Common myeloid progenitor, CD34-positive (primary cell): Measurements from ENCODE around the gene TRIM63.

Source experiments
- CTCF ChIA-PET: fragments of 350-600 bp; sonication (Branson Sonifier 250); formaldehyde crosslinking; loops from one replicate; lab custom pipeline; 2021; ENCODE audit warnings: antibody characterized with exemption; lab: Charles Lee
- POLR2A ChIA-PET: fragments of 350-600 bp; sonication (Branson Sonifier 250); formaldehyde crosslinking; loops from one replicate; lab custom pipeline; 2021; ENCODE audit warnings: antibody characterized with exemption; lab: Charles Lee
- DNase-seq, 3 donors: peaks; one replicate each; pipeline versions ENCODE4 v3.0.0 to v3.0.0-alpha.2; 2013
- H3K27ac ChIP-seq, 2 experiments: 1 replicate in 1 of 2; 2 replicates in 1 of 2; pipeline ENCODE4 v1.7.0; 2013; ENCODE audit warnings: inconsistent platforms in 2 of 2, low read length in 2 of 2, mild to moderate bottlenecking in 2 of 2, low read depth in 1 of 2, moderate library complexity in 1 of 2; ENCODE audit not compliant: severe bottlenecking in 2 of 2, insufficient read depth in 1 of 2, poor library complexity in 1 of 2
- H3K27me3 ChIP-seq, 5 experiments: replicated peaks in 2 of 5; 1 replicate in 3 of 5; 2 replicates in 2 of 5; pipeline versions ENCODE4 v1.6.1 to v1.7.0; 2013; ENCODE audit warnings: low read length in 4 of 5, mild to moderate bottlenecking in 2 of 5, moderate library complexity in 2 of 5, inconsistent platforms in 1 of 5; ENCODE audit not compliant: insufficient read depth in 5 of 5, control insufficient read depth in 4 of 5
- H3K36me3 ChIP-seq, 4 experiments: 1 replicate in 2 of 4; 2 replicates in 2 of 4; pipeline versions ENCODE4 v1.6.1 to v1.7.0; 2013; ENCODE audit warnings: low read length in 3 of 4, control low read depth in 1 of 4, mild to moderate bottlenecking in 1 of 4; ENCODE audit not compliant: control insufficient read depth in 4 of 4, insufficient read depth in 4 of 4
- H3K4me1 ChIP-seq, 4 experiments: 1 replicate in 3 of 4; 2 replicates in 1 of 4; pipeline versions ENCODE4 v1.6.1 to v1.7.1; 2013; ENCODE audit warnings: low read length in 3 of 4, mild to moderate bottlenecking in 3 of 4, control low read depth in 1 of 4, inconsistent platforms in 1 of 4, moderate library complexity in 1 of 4; ENCODE audit not compliant: control insufficient read depth in 4 of 4, insufficient read depth in 4 of 4; ENCODE audit errors: control extremely low read depth in 1 of 4
- H3K4me3 ChIP-seq, 7 experiments: 1 replicate in 4 of 7; 2 replicates in 3 of 7; pipeline versions ENCODE4 v1.5.1 to v1.7.0; 2013; ENCODE audit warnings: mild to moderate bottlenecking in 7 of 7, low read length in 6 of 7, moderate library complexity in 6 of 7, inconsistent platforms in 2 of 7, low read depth in 2 of 7, control low read depth in 1 of 7; ENCODE audit not compliant: insufficient read depth in 4 of 7, control insufficient read depth in 1 of 7; ENCODE audit errors: extremely low read depth in 1 of 7
- H3K9me3 ChIP-seq, 5 experiments: 1 replicate in 4 of 5; 2 replicates in 1 of 5; pipeline versions ENCODE4 v1.6.1 to v1.7.1; 2013; ENCODE audit warnings: low read length in 4 of 5, mild to moderate bottlenecking in 2 of 5, inconsistent platforms in 1 of 5, low read depth in 1 of 5, moderate library complexity in 1 of 5; ENCODE audit not compliant: control insufficient read depth in 4 of 5, insufficient read depth in 2 of 5; ENCODE audit errors: control extremely low read depth in 1 of 5
- WGBS: methylation state at CpG from one replicate; pipeline ENCODE4 v1.1.5; 2013; ENCODE audit not compliant: insufficient coverage; 5-methylcytosine and 5-hydroxymethylcytosine counted together

Gene TRIM63

DNA sequence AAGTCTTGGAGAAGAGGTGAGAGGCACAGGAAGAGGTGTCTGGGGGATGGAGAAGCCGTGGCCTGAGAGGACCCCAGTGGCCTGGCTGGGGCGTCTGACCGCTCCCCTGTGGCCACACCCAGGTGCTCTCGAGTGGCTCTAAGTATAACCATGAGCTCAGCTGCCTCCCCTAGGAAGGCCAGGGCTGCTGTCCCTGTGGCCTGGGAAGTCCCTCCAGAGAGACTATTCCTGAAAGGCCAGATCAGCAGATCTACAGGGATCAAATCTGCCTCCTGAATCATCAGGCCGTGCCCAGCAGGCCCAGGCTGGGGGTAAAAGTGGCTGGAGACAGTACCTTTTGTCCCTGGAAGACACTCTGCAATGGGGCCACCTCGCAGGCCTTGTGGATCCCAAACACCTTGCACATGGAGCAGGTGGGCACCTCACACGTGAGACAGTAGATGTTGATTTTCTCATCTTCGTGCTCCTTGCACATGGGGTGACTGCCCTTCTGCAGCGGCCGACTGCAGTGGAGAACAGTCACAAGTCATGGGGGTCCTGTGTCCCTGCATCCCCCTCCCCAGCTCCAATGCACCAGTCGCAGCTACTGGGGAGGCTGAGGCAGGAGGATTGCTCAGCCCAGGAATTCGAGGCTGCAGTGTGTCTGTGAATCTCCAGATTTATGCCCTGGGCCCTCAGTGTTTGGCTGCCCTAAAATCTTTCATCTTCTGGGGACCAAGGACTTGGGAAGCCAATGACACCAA lies 6.4 kb downstream of the TRIM63 start:
- Histone ChIP-seq H3K27ac (no peak overlapping the region), H3K4me3 (no peak overlapping the region), H3K4me1 (no peaks in the 10 kb centered on the region), H3K27me3 (peaks cover 0 to 9% (median 2%) of the 10 kb centered on the region in 5 experiments), H3K36me3 (no peaks in the 10 kb centered on the region), H3K9me3 (no peaks in the 10 kb centered on the region)
- POLR2A ChIA-PET = no interaction called here
- CTCF ChIA-PET = interaction anchor here (1.9 to 2.9 kb wide), 2 partner anchors 13 to 19 kb away, joined by 6 read pairs; no protein-coding TSS in a partner anchor
- 97% methylated on average over 12 of the region's 12 CpGs for WGBS
- no peak for DNase-seq

- ChIA-PET CTCF (interaction anchor here (1.0 to 2.9 kb wide), 5 partner anchors 12 to 164 kb away, joined by 3 to 9 read pairs (median 5); partner anchors contain the start of gene SLC30A2), POLR2A (no interaction called here)
- H3K27me3 ChIP-seq = peaks cover 0 to 9% (median 5%) of the 10 kb centered on the region in 5 experiments
- 92% methylated on average over 5 of the region's 7 CpGs for WGBS
- no peaks in the 10 kb centered on the region for H3K9me3 ChIP-seq
- H3K4me1 ChIP-seq = no peaks in the 10 kb centered on the region
- DNase-seq = no peak
- no peaks in the 10 kb centered on the region for H3K36me3 ChIP-seq
- no peak overlapping the region for H3K27ac ChIP-seq
- no peak overlapping the region for H3K4me3 ChIP-seq
These were observed 7.5 kb downstream of the TRIM63 start for GRCh38 chr1:26059906-26060305.

- Histone ChIP-seq H3K4me1 (no peaks in the 10 kb centered on the region), H3K9me3 (no peaks in the 10 kb centered on the region), H3K4me3 (no peak overlapping the region), H3K36me3 (no peaks in the 10 kb centered on the region), H3K27me3 (peaks cover 2 to 20% (median 11%) of the 10 kb centered on the region in 5 experiments), H3K27ac (no peak overlapping the region)
- ChIA-PET CTCF (interaction anchor here (1.7 to 2.9 kb wide), 3 partner anchors 10 to 13 kb away, joined by 5 to 9 read pairs (median 6); partner anchors contain the start of gene SLC30A2), POLR2A (interaction anchor here (0.7 kb wide), 1 partner anchor 14 kb away, joined by 3 read pairs; no protein-coding TSS in a partner anchor)
- no peak for DNase-seq
- WGBS = 90% methylated on average over 5 of the region's 5 CpGs
These were observed 9.3 kb downstream of the TRIM63 start for GRCh38 chr1:26058052-26058595.

- CTCF ChIA-PET = interaction anchor here (1.7 kb wide), 1 partner anchor 13 kb away, joined by 5 read pairs; no protein-coding TSS in a partner anchor
- DNase-seq = no peak
- no peaks in the 10 kb centered on the region for H3K4me1 ChIP-seq
- WGBS = 78% methylated on average over 1 of the region's 2 CpGs
- no peak overlapping the region for H3K27ac ChIP-seq
- H3K27me3 ChIP-seq = peaks cover 2 to 24% (median 11%) of the 10 kb centered on the region in 5 experiments
- H3K36me3 ChIP-seq = no peaks in the 10 kb centered on the region
- no peaks in the 10 kb centered on the region for H3K9me3 ChIP-seq
- POLR2A ChIA-PET = no interaction called here
- H3K4me3 ChIP-seq = no peak overlapping the region
These were observed 10.2 kb downstream of the TRIM63 start for GRCh38 chr1:26057189-26057588.

GRCh38 chr1:26055041-26055440 lies 12.4 kb downstream of the TRIM63 start:
- Histone ChIP-seq H3K36me3 (no peaks in the 10 kb centered on the region), H3K27me3 (peaks cover 2 to 21% (median 11%) of the 10 kb centered on the region in 5 experiments), H3K27ac (no peak overlapping the region), H3K4me1 (peaks cover 0 to 11% (median 4%) of the 10 kb centered on the region in 4 experiments), H3K9me3 (no peaks in the 10 kb centered on the region), H3K4me3 (no peak overlapping the region)
- WGBS = 96% methylated on average over 2 of the region's 2 CpGs
- CTCF ChIA-PET = interaction anchor here (1.1 to 3.0 kb wide), 2 partner anchors 10 to 20 kb away, joined by 3 to 10 read pairs; no protein-coding TSS in a partner anchor
- DNase-seq = no peak
- POLR2A ChIA-PET = no interaction called here

GRCh38 chr1:26053718-26054560 lies 13.5 kb downstream of the TRIM63 start:
- ChIA-PET CTCF (interaction anchor here (0.9 to 3.0 kb wide), 4 partner anchors 11 to 19 kb away, joined by 3 to 10 read pairs (median 3); no protein-coding TSS in a partner anchor), POLR2A (interaction anchor here (1.1 kb wide), 1 partner anchor 9 kb away, joined by 4 read pairs; no protein-coding TSS in a partner anchor)
- no peak for DNase-seq
- Histone ChIP-seq H3K4me1 (peaks cover 0 to 11% (median 4%) of the 10 kb centered on the region in 4 experiments), H3K9me3 (no peaks in the 10 kb centered on the region), H3K27me3 (peaks cover 2 to 28% (median 16%) of the 10 kb centered on the region in 5 experiments), H3K4me3 (no peak overlapping the region), H3K36me3 (no peaks in the 10 kb centered on the region), H3K27ac (no peak overlapping the region)
- WGBS = 48% methylated on average over 12 of the region's 16 CpGs
